ENCODE measurements around the gene INO80C. TPM values are rescaled to one million over a fixed set of nuclear protein-coding genes. Genes with fewer than 3 reads are reported as not detected.

Gene INO80C
- total RNA-seq, 2 donors from 2014 or later: 11.1 to 13.9 TPM

DNA sequence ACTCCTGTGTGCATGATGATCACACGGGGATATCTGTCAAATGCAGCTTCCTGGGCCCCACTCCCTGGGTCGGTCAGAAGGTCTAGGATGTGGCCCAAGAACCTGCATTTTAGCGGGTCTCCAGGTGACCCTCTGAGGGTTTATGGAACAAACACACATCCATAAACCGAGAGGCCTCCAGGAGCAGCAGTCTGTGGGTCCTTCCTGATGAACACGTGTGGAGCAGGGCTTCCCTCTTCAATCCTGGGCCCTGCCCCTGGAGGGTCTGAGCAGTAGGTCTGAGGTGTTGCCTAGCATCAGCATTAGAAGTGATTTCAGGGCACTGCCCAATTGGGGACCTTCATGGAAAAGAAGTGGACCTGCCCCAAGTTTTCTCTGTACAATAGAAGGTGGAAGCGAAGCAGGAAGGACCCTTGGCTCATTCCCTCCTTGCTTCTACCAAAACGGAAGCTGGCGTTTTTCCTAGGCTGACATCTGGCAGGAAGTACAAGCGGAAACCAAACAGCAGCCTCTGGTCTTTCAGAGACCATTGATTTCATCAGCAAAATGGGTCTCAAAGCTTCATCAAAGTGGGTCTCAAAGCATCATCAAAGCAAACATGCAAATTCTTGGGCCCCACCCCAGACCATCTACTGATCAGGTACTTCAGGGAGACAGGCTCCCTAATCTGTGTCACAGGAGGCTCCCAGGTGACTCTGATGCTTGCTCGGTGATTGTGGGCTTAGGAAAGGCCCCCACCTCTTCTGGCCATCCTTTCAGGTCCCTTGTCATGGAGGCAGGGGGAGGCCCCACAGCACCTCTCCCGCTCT lies 30.7 kb downstream of the INO80C start:
- DNase-seq (ENCODE audit: low spot score): no peak
- no peaks in the 10 kb centered on the region for H3K36me3 ChIP-seq
- no peaks in the 10 kb centered on the region for H3K9me3 ChIP-seq
- H3K27ac ChIP-seq: no peak overlapping the region
- peaks cover 0 to 18% of the 10 kb centered on the region in 2 donors for H3K4me1 ChIP-seq
- no peaks in the 10 kb centered on the region for H3K27me3 ChIP-seq
- TF ChIP-seq, protein P1, sequence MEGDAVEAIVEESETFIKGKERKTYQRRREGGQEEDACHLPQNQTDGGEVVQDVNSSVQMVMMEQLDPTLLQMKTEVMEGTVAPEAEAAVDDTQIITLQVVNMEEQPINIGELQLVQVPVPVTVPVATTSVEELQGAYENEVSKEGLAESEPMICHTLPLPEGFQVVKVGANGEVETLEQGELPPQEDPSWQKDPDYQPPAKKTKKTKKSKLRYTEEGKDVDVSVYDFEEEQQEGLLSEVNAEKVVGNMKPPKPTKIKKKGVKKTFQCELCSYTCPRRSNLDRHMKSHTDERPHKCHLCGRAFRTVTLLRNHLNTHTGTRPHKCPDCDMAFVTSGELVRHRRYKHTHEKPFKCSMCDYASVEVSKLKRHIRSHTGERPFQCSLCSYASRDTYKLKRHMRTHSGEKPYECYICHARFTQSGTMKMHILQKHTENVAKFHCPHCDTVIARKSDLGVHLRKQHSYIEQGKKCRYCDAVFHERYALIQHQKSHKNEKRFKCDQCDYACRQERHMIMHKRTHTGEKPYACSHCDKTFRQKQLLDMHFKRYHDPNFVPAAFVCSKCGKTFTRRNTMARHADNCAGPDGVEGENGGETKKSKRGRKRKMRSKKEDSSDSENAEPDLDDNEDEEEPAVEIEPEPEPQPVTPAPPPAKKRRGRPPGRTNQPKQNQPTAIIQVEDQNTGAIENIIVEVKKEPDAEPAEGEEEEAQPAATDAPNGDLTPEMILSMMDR (IDR thresholded peaks at IDR 0.05): no peak
- H3K4me3 ChIP-seq: no peak overlapping the region

DNA sequence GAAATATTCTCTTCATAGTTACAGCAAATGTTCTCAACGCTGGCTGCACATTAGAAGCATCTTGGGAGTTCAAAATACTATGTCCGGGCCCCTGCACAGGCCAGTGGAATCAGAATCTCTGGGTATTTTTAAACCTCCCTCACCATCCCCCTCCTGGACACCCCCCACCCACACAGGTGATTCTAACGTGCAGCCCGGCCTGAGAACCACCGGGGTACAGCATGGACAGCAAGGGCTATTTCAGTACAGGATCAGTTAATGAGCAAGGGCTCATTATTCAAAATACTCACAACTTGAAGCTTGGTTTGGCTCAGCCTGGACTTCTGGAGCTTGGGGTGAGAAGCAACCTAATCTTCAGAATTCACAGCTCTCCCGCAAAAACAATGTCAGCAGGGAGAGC lies 31.4 kb downstream of the INO80C start:
- TF ChIP-seq, protein P1 (IDR thresholded peaks at IDR 0.05): no peak
- no peak for DNase-seq (ENCODE audit: low spot score)
- Histone ChIP-seq H3K4me1 (peaks cover 0 to 18% of the 10 kb centered on the region in 2 donors), H3K27ac (no peak overlapping the region), H3K27me3 (no peaks in the 10 kb centered on the region), H3K9me3 (no peaks in the 10 kb centered on the region), H3K36me3 (no peaks in the 10 kb centered on the region), H3K4me3 (no peak overlapping the region)

DNA sequence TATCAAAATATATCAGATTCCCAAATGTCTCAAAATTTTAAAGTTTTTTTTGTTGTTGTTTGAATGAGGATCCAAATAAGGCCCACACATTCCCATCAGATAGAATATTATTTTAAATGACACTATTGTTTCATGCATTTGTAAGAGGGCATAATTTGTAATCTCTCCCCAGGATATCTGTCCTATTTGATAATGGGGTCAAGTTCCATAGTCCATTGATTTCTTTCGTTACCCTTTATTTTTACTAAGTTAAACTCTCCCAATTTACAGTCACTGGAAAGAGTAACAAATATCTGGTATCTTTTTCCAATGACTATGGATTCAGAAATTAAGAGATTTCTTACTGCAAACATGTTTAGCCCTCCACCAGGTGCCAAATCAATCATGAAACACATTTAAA lies 32.4 kb downstream of the INO80C start:
- no peak for DNase-seq (ENCODE audit: low spot score)
- no peak overlapping the region for H3K4me3 ChIP-seq

DNA sequence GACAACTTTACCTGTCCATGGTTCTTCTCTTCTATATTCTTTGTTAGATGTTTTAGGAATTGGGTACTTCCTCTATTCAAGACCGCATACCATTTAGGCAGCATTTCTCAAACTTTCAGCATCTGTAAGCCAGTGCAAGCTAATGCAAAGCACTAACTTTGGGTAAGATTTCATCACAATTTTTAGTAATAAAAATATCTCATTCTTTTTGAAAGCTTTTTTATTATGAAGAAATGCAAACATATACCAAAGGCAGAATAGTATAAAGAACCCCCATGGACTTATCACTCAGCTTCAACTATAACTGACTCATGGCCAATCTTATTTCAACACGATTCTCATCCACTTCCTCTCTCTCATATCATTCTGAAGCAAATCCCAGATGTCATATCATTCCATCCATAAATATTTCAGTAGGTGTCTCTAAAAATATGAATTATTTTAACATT lies 32.9 kb downstream of the INO80C start:
- Histone ChIP-seq H3K36me3 (no peaks in the 10 kb centered on the region), H3K27me3 (no peaks in the 10 kb centered on the region), H3K27ac (no peak overlapping the region), H3K4me3 (no peak overlapping the region), H3K9me3 (no peaks in the 10 kb centered on the region), H3K4me1 (peaks cover 0 to 22% of the 10 kb centered on the region in 2 donors)
- TF ChIP-seq, protein P1 (IDR thresholded peaks at IDR 0.05): no peak
- no peak for DNase-seq (ENCODE audit: low spot score)

More for the DNA sequence above, 32.4 kb downstream of the INO80C start:
- Histone ChIP-seq H3K9me3 (no peaks in the 10 kb centered on the region), H3K27ac (no peak overlapping the region), H3K4me1 (peaks cover 0 to 18% of the 10 kb centered on the region in 2 donors), H3K36me3 (no peaks in the 10 kb centered on the region), H3K27me3 (no peaks in the 10 kb centered on the region)
- TF ChIP-seq, protein P1 (IDR thresholded peaks at IDR 0.05): no peak

DNA sequence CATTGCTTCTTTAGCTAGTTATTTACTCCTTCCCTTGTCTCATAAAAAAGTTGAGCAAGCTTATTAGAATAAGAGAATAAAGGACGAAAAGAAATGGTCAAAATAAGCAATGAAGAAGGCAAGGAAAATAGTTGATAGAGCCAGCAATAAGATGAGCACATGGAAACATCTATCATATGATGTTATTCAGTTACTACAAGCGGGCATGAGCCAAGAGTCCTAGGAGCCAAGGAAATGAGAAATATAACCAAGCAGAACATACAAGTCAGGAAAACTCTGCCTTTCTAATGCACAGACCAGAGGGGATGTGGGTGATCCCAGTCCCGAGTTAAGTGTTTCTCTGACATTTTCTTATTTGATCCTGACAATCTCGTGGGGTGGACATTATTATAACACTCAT lies 33.9 kb downstream of the INO80C start:
- TF ChIP-seq, protein P1 (IDR thresholded peaks at IDR 0.05): no peak
- peaks cover 0 to 32% of the 10 kb centered on the region in 2 donors for H3K4me1 ChIP-seq
- no peaks in the 10 kb centered on the region for H3K36me3 ChIP-seq
- H3K27me3 ChIP-seq: no peaks in the 10 kb centered on the region
- H3K9me3 ChIP-seq: no peaks in the 10 kb centered on the region
- no peak for DNase-seq (ENCODE audit: low spot score)
- H3K4me3 ChIP-seq: no peak overlapping the region
- H3K27ac ChIP-seq: peak overlapping the region; percentile 13 to 47
